HepG2 (cell line): ENCODE data around the gene RAB6B.

ENCODE experiments used
- BRCA1 ChIP-seq: sonication (generic); formaldehyde crosslinking; IDR thresholded peaks from 2 replicates; pipeline ENCODE4 v1.4.0; 2020; ENCODE audit warnings: missing genetic modification reagents
- CTCF ChIP-seq: sonication (generic); formaldehyde crosslinking; IDR thresholded peaks from 2 replicates; pipeline ENCODE4 v1.5.0; 2020; ENCODE audit warnings: mild to moderate bottlenecking, missing genetic modification reagents, moderate library complexity
- EP300 ChIP-seq, 3 experiments: sonication (generic) in 1 of 3; formaldehyde crosslinking in 1 of 3; IDR thresholded peaks; 2 replicates each; pipeline versions ENCODE4 v1.5.1 to v1.6.1; 2011 to 2020; ENCODE audit warnings: low read depth in 2 of 3, low read length in 2 of 3, borderline replicate concordance in 1 of 3, improper control_type of control experiment in 1 of 3, mild to moderate bottlenecking in 1 of 3, missing genetic modification reagents in 1 of 3, moderate library complexity in 1 of 3
- JUN ChIP-seq: sonication (generic); formaldehyde crosslinking; IDR thresholded peaks from 2 replicates; pipeline ENCODE4 v1.4.0; 2020; ENCODE audit warnings: mild to moderate bottlenecking, missing genetic modification reagents
- MEF2D ChIP-seq: sonication (generic); formaldehyde crosslinking; IDR thresholded peaks from 2 replicates; pipeline ENCODE4 v1.5.1; 2020; ENCODE audit warnings: mild to moderate bottlenecking, missing genetic modification reagents
- MTA3 ChIP-seq: sonication (generic); formaldehyde crosslinking; IDR thresholded peaks from 2 replicates; pipeline ENCODE4 v1.4.0; 2020; ENCODE audit warnings: missing genetic modification reagents
- NFE2L2 ChIP-seq: fragments of 150-350 bp; IDR thresholded peaks from 2 replicates; pipeline ENCODE4 v1.6.1; 2014; ENCODE audit warnings: low read length
- SIN3B ChIP-seq: fragments of 150-350 bp; IDR thresholded peaks from 2 replicates; pipeline ENCODE4 v1.6.1; 2014; ENCODE audit warnings: low read length
- SOX6 ChIP-seq, 2 experiments: fragments of 450-650 bp in 1 of 2; sonication (generic) in 1 of 2; formaldehyde crosslinking in 1 of 2; IDR thresholded peaks; 2 replicates each; pipeline versions ENCODE4 v1.4.0 to v1.6.1; 2017 to 2020; ENCODE audit warnings: antibody characterized with exemption in 1 of 2, mild to moderate bottlenecking in 1 of 2, missing genetic modification reagents in 1 of 2
- TBL1XR1 ChIP-seq: fragments of 150-350 bp; IDR thresholded peaks from 2 replicates; pipeline ENCODE4 v1.6.1; 2014; ENCODE audit warnings: borderline replicate concordance, low read length; ENCODE audit not compliant: partially characterized antibody
- ZFX ChIP-seq: sonication (generic); formaldehyde crosslinking; IDR thresholded peaks from 2 replicates; pipeline ENCODE4 v1.4.0; 2020; ENCODE audit warnings: mild to moderate bottlenecking, low read depth, missing genetic modification reagents, moderate library complexity

- no peak for TF ChIP-seq TBL1XR1
- no peak for TF ChIP-seq SIN3B
- no peak for TF ChIP-seq ZFX (CRISPR knock-in tag)
- no peak for TF ChIP-seq NFE2L2
- TF ChIP-seq MEF2D, result no peak
- TF ChIP-seq MTA3 (CRISPR knock-in tag), result no peak
- TF ChIP-seq JUN, result no peak
- no peak for TF ChIP-seq SOX6 (IDR thresholded peaks at IDR 0.05)
- no peak for TF ChIP-seq SOX6 (CRISPR knock-in tag; IDR thresholded peaks at IDR 0.05)
- no peak for TF ChIP-seq BRCA1 (CRISPR knock-in tag)
- TF ChIP-seq EP300 (IDR thresholded peaks at IDR 0.05; ENCODE audit: low read depth in 2 of 2, low read length in 2 of 2), result no peak
- no peak for TF ChIP-seq EP300 (CRISPR knock-in tag; IDR thresholded peaks at IDR 0.05; ENCODE audit: borderline replicate concordance)
- TF ChIP-seq CTCF (CRISPR knock-in tag), result no peak
These were observed 59.1 kb downstream of the RAB6B start for GRCh38 chr3:133836497-133837158.
